Muscle layer of duodenum (tissue), 2 donors: ENCODE measurements around the gene USP11.

Source experiments
- H3K27ac ChIP-seq: one replicate; pipeline ENCODE4 v1.7.0; 2013; ENCODE audit warnings: mild to moderate bottlenecking, low read length
- H3K27me3 ChIP-seq: one replicate; pipeline ENCODE4 v1.7.0; 2013; ENCODE audit warnings: low read depth, mild to moderate bottlenecking, control low read depth, low read length
- H3K36me3 ChIP-seq, 2 donors: one replicate each; pipeline ENCODE4 v1.7.0; 2013; ENCODE audit warnings: low read length in 2 of 2, control low read depth in 1 of 2, mild to moderate bottlenecking in 1 of 2; ENCODE audit not compliant: insufficient read depth in 2 of 2, control insufficient read depth in 1 of 2
- H3K4me1 ChIP-seq, 2 donors: one replicate each; pipeline ENCODE4 v1.7.0; 2013; ENCODE audit warnings: low read length in 2 of 2, mild to moderate bottlenecking in 2 of 2, control low read depth in 1 of 2, moderate library complexity in 1 of 2; ENCODE audit not compliant: insufficient read depth in 2 of 2, control insufficient read depth in 1 of 2
- H3K4me3 ChIP-seq, 2 donors: one replicate each; pipeline ENCODE4 v1.7.0; 2013; ENCODE audit warnings: low read length in 2 of 2, low read depth in 1 of 2, mild to moderate bottlenecking in 1 of 2
- H3K9me3 ChIP-seq, 2 donors: one replicate each; pipeline ENCODE4 v1.7.0; 2013; ENCODE audit warnings: low read length in 2 of 2, control low read depth in 1 of 2, mild to moderate bottlenecking in 1 of 2; ENCODE audit not compliant: control insufficient read depth in 1 of 2
- donor health status: healthy.

Gene USP11

DNA sequence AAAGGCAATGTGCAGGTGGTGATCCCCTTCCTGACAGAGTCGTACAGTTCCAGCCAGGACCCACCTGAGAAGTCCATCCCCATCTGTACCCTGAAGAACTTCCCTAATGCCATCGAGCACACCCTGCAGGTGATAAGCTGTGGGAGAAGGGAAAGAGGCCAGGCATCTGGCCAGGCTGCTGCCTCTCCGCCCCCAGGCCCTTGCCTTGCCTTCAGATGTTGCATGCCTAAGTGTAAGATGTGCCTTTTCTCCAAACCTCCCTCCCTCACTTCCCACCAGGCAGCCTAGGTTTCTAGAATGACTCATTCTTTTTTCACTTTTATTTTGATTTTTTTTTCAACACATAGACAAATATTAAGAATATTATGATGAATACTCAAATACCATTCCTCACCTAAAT lies 26.5 kb upstream of the USP11 start:
- H3K27ac ChIP-seq = no peak overlapping the region
- H3K4me1 ChIP-seq = no peaks in the 10 kb centered on the region
- no peaks in the 10 kb centered on the region for H3K9me3 ChIP-seq
- no peaks in the 10 kb centered on the region for H3K27me3 ChIP-seq
- no peak overlapping the region for H3K4me3 ChIP-seq
- H3K36me3 ChIP-seq = peaks cover 62 to 77% of the 10 kb centered on the region in 2 donors

- no peaks in the 10 kb centered on the region for H3K4me1 ChIP-seq
- no peaks in the 10 kb centered on the region for H3K27me3 ChIP-seq
- peaks cover 62 to 78% of the 10 kb centered on the region in 2 donors for H3K36me3 ChIP-seq
- no peak overlapping the region for H3K4me3 ChIP-seq
- no peak overlapping the region for H3K27ac ChIP-seq
- no peaks in the 10 kb centered on the region for H3K9me3 ChIP-seq
Measured at GRCh38 chrX:47208108-47208507, 24.7 kb upstream of the USP11 start.

GRCh38 chrX:47209508-47210238 lies 23.1 kb upstream of the USP11 start:
- Histone ChIP-seq H3K36me3 (peaks cover 67 to 80% of the 10 kb centered on the region in 2 donors), H3K27ac (no peak overlapping the region), H3K9me3 (no peaks in the 10 kb centered on the region), H3K4me3 (no peak overlapping the region), H3K27me3 (no peaks in the 10 kb centered on the region), H3K4me1 (no peaks in the 10 kb centered on the region)

GRCh38 chrX:47210661-47211425 lies 22.0 kb upstream of the USP11 start:
- Histone ChIP-seq H3K27ac (no peak overlapping the region), H3K4me1 (no peaks in the 10 kb centered on the region), H3K27me3 (no peaks in the 10 kb centered on the region), H3K9me3 (no peaks in the 10 kb centered on the region), H3K4me3 (no peak overlapping the region), H3K36me3 (peaks cover 68 to 81% of the 10 kb centered on the region in 2 donors)

GRCh38 chrX:47212381-47213293 lies 20.2 kb upstream of the USP11 start:
- Histone ChIP-seq H3K4me1 (peaks cover 5 to 8% of the 10 kb centered on the region in 2 donors), H3K27ac (no peak overlapping the region), H3K27me3 (no peaks in the 10 kb centered on the region), H3K36me3 (peaks cover 51 to 69% of the 10 kb centered on the region in 2 donors), H3K4me3 (no peak overlapping the region), H3K9me3 (no peaks in the 10 kb centered on the region)

GRCh38 chrX:47214435-47215077 lies 18.3 kb upstream of the USP11 start:
- no peak overlapping the region for H3K4me3 ChIP-seq
- H3K4me1 ChIP-seq = peaks cover 5 to 10% of the 10 kb centered on the region in 2 donors
- no peaks in the 10 kb centered on the region for H3K27me3 ChIP-seq
- H3K27ac ChIP-seq = no peak overlapping the region
- H3K9me3 ChIP-seq = no peaks in the 10 kb centered on the region
- H3K36me3 ChIP-seq = peaks cover 44 to 58% of the 10 kb centered on the region in 2 donors

DNA sequence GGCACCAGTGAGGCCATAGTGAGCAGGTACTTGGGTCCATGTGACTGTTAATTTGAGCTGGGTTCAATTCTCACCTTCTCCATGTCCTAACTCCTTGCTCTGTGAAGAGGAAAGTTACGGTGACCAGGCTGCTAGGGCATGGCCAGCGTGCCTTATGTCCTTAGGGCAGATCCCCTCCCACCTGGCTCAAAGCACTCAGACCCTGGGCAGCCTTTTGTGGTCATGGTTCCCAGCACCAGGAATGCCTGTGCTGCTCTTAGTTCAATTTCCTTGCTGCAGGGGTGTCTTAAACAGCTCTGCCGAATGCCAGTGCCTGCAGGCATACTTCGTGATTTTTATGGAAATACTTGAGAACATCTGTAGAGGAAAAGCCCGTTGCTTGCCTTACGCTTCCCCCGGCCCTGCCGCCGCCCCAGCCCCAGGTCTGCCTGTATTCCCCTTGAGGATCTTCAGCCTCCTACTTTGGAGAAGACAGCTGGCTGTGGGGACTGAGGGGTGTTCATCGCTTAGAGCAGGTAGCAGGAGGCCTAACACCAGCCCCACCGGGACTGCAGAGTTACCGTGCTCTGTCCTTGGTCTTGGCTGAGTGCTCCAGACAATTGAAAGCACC lies 17.4 kb upstream of the USP11 start:
- H3K9me3 ChIP-seq = no peaks in the 10 kb centered on the region
- H3K27ac ChIP-seq = no peak overlapping the region
- H3K27me3 ChIP-seq = no peaks in the 10 kb centered on the region
- peaks cover 37 to 50% of the 10 kb centered on the region in 2 donors for H3K36me3 ChIP-seq
- H3K4me1 ChIP-seq = peaks cover 5 to 18% of the 10 kb centered on the region in 2 donors
- H3K4me3 ChIP-seq = no peak overlapping the region

DNA sequence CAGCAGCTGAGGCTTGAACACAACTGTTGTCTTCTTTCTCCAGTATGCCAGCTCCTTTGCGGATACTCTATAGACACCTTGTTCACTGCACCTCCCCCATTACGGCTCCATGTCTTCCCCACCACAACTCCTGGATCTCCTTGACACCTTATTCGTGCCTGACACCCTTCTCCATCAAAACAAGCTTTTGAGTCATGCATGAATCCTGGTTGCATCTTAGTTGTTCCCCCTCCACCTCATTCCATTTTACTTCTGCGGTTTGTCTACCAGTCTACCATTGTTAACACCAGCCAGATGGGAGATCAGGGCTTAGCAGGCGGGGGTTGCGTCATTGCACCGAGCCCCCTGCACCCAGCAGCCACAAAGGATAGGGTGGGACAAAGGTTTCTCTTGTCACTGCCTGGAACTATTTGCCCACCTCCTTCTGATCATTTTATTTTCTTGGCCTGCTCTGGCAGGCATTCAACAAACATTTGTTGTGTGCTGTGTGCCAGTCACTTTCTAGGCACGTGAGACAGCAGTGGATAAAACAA lies 16.4 kb upstream of the USP11 start:
- peak overlapping the region; percentile 96 for H3K27ac ChIP-seq
- no peaks in the 10 kb centered on the region for H3K27me3 ChIP-seq
- peak overlapping the region in 1 of 2 donors; percentile 42 for H3K4me3 ChIP-seq
- H3K36me3 ChIP-seq = peaks cover 27 to 39% of the 10 kb centered on the region in 2 donors
- H3K4me1 ChIP-seq = peaks cover 5 to 28% of the 10 kb centered on the region in 2 donors
- no peaks in the 10 kb centered on the region for H3K9me3 ChIP-seq

GRCh38 chrX:47217121-47217851 lies 15.5 kb upstream of the USP11 start:
- peak overlapping the region; percentile 96 for H3K27ac ChIP-seq
- H3K36me3 ChIP-seq = peaks cover 18 to 31% of the 10 kb centered on the region in 2 donors
- no peaks in the 10 kb centered on the region for H3K9me3 ChIP-seq
- peak overlapping the region; percentile 37 to 42 for H3K4me3 ChIP-seq
- peaks cover 5 to 30% of the 10 kb centered on the region in 2 donors for H3K4me1 ChIP-seq
- H3K27me3 ChIP-seq = no peaks in the 10 kb centered on the region

DNA sequence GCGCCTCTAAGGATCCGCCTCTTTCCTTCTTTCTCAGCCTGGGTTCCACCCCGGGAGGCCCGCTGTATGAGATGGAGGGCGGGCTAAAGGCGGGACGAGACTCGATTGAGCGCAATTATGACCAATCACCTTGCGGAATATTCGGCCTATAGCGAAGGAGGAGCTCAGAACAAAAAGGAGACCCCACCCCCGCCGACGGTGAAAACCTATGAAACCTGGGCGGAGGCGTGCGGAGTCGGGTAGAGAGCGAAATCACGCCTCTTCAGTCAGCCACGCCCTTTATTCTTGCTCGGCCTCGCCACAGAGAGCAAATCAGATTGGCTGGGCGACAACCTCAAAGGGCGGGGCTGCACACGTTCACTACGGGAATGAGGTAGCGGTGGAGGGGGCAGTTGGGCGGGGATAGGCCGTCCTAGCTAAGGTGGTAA lies 14.9 kb upstream of the USP11 start:
- Histone ChIP-seq H3K27me3 (no peaks in the 10 kb centered on the region), H3K4me3 (peak overlapping the region; percentile 71 to 79), H3K4me1 (peaks cover 5 to 30% of the 10 kb centered on the region in 2 donors), H3K9me3 (no peaks in the 10 kb centered on the region), H3K27ac (peak overlapping the region; percentile 99), H3K36me3 (peaks cover 13 to 25% of the 10 kb centered on the region in 2 donors)
